NCI-H2107 (cell line): ENCODE data around the gene PITPNB.

Source experiments
- DNase-seq: peaks from one replicate; lab custom pipeline; 2025; lab: John Stamatoyannopoulos, UW

The PITPNB gene

GRCh38 chr22:27832606-27833005, 86.5 kb downstream of the PITPNB start:
- no peak for DNase-seq

GRCh38 chr22:27829620-27830019, 89.4 kb downstream of the PITPNB start:
- DNase-seq, result no peak

- no peak for DNase-seq
Measured at GRCh38 chr22:27827604-27828587, 91.2 kb downstream of the PITPNB start.

GRCh38 chr22:27825174-27825573, 93.9 kb downstream of the PITPNB start:
- DNase-seq, result no peak

GRCh38 chr22:27823221-27823620, 95.8 kb downstream of the PITPNB start:
- no peak for DNase-seq

GRCh38 chr22:27820896-27821866, 97.9 kb downstream of the PITPNB start:
- no peak for DNase-seq

- DNase-seq, result no peak
Measured at GRCh38 chr22:27816552-27816951, 102.5 kb downstream of the PITPNB start.

GRCh38 chr22:27815826-27816530, 103.1 kb downstream of the PITPNB start:
- no peak for DNase-seq

- DNase-seq, result no peak
Measured at GRCh38 chr22:27814993-27815392, 104.1 kb downstream of the PITPNB start.

GRCh38 chr22:27811778-27812177, 107.3 kb downstream of the PITPNB start:
- no peak for DNase-seq

- no peak for DNase-seq
Measured at GRCh38 chr22:27810609-27811151, 108.4 kb downstream of the PITPNB start.

- DNase-seq, result no peak
Measured at GRCh38 chr22:27809700-27810608, 109.1 kb downstream of the PITPNB start.

GRCh38 chr22:27809226-27809603, 109.8 kb downstream of the PITPNB start:
- DNase-seq, result no peak

- DNase-seq, result no peak
Measured at GRCh38 chr22:27808451-27809225, 110.4 kb downstream of the PITPNB start.

GRCh38 chr22:27805841-27806240, 113.2 kb downstream of the PITPNB start:
- DNase-seq, result no peak

- DNase-seq, result no peak
Measured at GRCh38 chr22:27804470-27805297, 114.4 kb downstream of the PITPNB start.

GRCh38 chr22:27803841-27804415, 115.1 kb downstream of the PITPNB start:
- no peak for DNase-seq

GRCh38 chr22:27802346-27803073, 116.5 kb downstream of the PITPNB start:
- DNase-seq, result no peak
